COR-L47 (cell line): ENCODE results near the gene USP54.

Experiments
- DNase-seq: peaks from one replicate; lab custom pipeline; 2025; lab: John Stamatoyannopoulos, UW

USP54 gene

DNA sequence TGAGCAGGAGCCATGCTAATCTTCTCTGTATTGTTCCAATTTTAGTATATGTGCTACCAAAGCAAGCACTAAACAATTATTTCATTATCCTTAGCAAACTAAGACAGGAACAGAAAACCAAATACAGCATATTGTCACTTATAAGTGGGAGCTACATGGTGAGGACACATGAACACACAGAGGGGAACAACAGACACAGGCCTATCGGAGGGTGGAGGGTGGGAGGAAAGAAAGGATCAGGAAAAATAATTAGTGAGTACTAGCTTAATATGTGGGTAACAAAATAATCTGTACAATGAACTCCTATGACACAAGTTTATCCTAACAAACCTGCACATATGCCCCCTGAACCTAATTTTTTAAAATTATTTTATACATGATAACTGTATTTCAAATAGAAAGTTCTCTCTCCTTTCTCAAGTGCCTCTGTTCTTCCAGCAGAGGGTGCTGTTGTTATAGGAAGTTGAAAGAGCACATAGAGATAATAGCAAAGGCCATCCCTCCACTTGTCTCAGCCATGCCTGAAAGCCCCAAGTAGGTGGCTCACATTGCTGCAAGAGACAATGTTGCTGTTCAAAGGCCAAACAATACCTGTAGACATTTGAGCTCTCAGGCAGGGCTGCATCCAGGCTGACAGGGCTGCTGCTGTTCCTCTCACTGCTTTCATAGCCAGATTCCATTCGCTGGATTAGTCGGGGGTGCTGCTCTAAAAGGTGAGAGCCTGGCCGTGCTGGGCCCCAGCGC lies 61.9 kb downstream of the USP54 start:
- DNase-seq = peak; percentile 45

DNA sequence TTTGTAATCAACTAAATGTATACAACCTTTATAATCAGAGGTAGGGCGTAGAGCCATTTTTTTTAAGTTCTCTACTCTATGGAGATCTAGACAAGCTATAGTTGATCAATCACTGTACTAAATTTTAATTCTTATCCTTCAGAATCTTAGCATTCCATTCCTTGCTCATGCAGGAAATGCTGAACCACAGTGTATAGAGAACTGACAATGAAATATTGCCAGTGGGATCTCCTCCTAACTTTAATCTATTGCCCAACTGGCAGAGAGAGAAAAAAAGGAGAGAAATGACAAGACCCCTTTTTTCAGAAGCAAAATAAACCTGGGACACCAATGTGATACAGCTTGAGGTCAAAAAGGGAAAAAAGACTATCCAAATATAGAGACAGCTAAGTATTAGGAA lies 68.9 kb downstream of the USP54 start:
- no peak for DNase-seq

DNA sequence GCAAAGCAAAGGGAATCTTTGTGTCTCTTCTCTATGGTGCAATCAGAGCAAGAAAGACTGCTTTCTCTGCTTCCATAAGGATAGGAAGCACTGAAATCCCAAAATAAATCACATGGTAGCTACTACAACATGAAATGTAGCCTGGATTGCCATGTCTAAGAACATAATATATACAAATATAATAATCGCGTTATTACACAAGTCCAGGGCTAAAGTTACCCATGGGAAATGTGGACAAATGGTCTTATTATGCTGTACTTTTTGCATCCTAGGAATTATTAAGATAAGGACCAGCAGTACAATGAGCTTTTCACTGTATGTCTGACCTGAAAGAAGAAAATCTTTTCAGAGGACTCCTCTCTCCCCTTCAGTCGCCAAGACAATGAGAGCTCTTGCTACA lies 71.8 kb downstream of the USP54 start:
- DNase-seq = no peak

DNA sequence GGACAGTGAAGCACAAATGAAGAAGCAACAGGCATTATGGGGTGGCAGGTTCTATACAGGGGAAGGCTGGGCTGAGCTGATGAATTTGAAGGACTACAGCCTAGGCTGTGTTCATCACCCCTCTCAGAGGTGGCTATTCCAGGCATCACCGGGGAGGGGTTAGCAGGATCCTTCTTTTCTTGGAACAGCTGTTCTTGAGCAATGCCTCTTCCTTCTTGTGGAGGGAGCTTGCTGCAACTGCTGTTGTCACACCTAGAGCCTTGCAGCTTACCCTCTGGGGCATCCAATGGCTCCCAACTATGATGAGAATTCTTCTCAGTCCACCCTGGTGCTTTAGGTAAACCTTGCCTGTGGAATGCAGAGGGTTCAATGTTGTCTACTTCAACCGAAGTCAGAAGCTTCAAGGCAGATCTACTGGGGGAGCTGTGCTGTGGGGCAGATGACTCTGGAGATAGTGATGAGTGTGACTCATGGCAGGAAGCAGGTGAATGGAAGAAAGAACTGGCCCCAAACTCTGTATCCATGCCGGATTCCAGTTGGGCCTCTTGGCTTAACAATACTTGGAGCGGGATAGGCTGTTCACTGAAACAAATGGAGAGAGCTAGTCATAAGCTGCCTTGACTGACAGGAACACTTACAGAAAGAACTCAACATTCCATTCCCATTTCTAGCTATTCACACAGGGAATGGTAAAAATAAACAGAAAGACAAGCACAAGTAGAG lies 73.8 kb downstream of the USP54 start:
- no peak for DNase-seq

DNA sequence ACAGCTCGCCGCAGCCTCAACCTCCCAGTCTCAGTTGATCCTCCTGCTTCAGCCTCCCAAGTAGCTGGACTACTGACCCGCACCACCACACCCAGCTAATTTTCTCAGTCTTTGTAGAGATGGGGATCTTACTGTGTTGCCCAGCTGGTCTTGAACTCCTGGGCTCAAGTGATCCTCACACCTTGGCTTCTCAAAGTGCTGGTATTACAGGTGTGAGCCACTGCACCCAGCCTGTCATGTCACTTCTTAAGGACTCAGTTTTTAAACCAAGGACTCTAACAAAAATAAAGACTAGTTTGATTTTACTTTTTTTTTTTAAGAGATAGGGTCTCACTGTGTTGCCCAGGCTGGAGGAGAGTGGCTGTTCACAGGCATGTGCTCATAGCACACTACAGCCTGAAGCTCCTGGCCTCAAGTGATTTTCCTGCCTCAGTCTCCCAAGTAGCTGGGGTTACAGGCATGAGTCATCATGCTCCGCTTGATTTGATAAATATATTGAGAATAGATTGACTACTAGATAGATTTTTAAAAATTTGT lies 78.9 kb downstream of the USP54 start:
- DNase-seq = no peak

DNA sequence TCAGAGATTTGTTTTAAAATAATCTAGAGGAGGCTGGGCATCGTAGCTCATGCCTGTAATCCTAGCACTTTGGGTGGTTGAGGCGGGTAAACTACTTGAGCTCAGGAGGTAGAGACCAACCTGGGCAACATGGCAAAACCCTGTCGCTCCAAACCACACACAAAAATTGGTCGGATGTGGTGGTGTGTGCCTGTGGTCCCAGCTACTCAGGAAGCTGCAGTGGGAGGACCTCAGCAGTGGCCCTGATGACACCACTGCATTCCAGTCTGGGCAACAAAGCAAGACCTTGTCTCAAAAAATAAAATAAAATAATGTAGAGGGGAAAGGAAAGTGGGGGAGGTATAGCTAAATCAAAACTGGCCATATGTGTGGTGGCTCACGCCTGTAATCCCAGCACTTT lies 81.4 kb downstream of the USP54 start:
- DNase-seq = no peak

DNA sequence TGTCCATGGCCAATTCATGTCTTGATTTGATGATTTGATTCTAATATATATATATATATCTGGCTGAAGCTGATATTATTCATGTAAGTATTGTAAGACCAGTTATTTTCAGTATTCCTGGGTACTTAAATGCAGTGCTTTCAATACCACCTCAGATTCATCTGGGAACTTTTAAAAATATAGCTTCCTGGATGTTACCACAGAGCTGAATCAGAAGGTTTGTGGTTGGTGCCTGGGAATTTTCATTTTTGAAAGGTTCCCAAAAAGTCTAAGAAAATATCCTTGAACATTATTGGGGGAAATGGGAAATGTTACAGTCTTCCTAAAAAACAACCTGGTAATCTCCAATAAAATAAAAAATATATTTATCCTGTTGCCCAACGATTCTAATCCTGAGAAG lies 84.7 kb downstream of the USP54 start:
- DNase-seq = no peak

DNA sequence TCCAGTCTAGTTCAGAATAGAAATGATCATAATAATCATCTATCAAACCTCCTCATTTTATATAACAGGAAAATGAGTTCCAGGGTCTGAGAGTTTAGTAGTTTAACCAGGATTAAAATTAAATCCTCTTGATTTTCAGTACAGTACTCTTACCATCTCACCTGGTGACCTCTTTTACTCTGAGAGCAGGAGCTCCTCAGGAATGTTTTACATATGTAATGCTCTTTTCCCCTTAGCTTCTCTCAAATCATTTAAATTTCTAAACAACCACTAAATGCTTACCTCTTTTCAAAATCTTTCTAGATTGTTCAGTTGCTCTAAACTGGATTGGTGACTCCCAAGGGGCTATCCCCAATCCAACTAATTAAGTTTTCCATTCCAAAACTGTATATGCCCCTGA lies 85.1 kb downstream of the USP54 start:
- DNase-seq = no peak

DNA sequence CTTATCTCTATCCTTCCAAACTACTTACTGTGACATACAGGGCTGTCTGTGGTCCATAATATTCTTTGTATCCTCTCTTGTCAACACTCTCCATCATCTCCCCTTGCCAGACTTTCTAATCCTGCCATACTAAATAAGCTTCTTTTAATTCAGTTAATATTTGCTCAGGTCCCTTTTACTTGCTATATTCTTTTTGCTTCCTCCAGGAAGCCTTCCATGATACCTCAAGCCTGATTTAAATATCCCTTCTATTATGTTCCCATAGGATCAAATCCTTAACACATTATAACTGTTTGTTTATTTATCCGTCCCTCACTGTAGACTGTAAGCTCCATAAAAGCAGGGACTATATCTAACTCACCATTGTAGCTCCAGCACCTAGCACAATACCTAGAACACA lies 88.1 kb downstream of the USP54 start:
- DNase-seq = no peak

DNA sequence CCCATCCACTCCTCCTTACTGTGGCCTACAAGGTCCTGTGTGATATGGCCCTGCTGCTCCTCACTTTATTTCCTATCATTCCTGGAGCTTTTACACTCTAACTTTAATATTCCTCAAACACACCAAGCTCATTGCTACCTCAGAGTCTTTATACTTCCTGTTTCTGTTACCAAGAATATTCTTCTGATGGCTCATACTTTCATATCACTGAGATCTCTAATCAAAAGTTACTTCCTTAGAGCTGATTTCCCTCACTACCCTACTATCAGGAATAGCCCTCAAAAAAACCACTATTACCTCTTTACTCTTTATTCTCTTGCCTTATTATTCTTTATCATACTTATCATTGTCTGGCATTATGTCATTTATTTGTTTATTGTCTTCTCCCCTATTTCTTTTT lies 89.5 kb downstream of the USP54 start:
- no peak for DNase-seq

DNA sequence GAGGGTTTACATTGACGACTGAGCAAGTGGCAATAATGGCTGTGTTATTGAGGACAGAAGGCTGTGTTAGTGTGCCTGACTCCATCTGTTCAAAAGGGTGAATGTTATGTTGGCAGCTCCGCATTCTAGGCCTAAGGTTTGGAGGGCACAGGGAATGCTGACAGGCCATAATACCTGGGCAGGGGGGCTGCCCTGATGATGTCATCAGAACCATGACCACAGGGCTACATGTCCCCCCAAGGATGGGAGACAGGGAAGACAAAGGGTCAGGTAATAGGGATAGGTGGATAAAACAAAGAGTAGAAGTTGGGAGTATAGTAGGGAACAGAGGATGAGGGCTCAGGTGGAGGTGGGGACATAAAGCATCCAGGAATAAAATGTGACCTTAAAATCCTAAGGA lies 93.5 kb downstream of the USP54 start:
- no peak for DNase-seq

DNA sequence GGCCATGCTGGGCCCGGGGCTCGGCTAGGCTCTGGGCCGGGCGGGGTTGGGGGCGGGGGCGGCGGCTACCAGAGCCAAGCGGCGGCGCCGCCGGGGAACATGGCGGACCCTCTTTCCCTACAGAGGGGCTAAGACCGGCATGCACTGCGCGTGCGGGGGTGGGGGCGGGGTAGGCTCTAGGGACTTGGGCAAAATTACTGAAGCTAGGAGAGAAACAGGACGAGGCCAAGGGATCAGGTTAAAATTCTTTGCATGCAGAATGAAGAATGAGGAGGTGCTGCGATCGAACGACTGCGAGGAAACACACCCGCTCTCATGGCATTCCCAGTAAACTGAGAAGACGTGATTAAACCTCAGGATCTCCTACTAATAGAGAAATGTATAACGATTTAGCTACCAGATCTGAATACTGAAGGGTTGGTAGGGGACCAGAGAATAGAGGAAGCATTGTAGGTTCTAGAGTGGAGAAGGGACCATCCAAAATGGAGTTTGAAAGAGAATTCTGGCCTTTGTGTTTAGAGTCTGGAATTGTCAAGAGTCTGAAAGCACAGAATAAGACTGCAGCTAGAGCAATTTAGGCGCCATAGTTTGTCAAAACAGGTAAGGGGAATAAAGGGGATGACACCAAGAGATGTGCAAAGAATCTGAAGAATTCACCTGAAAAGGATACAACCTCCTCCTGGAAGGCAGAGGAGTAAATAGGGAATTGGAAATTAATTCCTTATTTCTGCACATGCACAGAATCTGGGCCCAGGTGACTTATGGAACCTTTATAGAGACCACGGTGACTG lies 95.1 kb downstream of the USP54 start, which contains the start of gene PPP3CB:
PPP3CB (minus strand) TSS at position 141 of the 791 bp plus-strand sequence; CDS start at position 6, 135 bp downstream.
- DNase-seq = peak; percentile 83

DNA sequence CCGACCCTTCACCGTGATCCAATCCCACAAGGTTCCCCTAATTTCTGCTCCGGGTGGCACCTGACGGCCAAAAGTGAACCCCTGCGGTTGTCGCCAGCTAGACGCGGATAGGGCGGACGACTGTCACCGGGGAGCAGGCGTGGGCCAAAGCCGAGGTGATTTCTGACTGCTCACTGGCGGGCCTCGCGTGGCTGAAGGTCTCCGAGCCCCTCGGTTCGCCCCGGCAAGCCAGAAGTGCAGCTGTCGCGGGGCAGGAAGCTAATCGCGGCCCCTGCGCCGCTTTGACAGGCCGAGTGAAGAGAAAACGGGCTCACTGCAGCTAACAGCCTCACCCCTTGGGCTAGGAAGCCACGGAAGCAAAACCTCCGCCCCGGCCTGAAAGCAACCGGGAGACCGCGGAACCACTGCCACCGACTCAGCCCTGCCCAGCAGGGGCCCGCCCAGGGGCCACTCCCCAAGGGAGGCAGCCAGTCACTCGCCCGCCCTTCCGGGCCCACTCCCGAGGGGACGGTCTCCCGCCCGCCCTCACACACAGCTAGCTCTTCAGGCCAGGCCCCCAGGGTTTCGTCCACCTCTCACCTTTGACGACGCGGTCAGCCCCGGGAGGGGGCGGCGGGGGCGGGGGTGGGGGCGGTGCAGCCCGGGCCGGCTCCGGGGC lies 95.8 kb downstream of the USP54 start:
- peak; percentile 53 for DNase-seq

DNA sequence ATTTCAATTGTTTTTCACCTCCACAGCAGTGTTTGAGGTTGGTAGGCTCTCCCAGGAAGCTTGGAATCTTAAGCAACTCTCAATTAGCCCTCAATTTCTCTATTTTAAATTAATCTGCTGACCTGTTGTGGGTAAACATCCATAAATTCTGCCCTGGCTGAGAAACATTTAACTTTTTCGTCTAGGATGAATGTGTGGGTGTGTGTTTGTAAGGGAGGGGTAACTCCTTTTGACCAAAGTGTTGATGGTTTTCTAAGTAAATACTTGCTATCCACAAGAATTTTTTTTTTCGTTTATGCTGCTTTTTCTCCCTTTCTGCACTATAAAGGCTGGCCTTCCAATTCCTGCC lies 96.3 kb downstream of the USP54 start:
- no peak for DNase-seq

DNA sequence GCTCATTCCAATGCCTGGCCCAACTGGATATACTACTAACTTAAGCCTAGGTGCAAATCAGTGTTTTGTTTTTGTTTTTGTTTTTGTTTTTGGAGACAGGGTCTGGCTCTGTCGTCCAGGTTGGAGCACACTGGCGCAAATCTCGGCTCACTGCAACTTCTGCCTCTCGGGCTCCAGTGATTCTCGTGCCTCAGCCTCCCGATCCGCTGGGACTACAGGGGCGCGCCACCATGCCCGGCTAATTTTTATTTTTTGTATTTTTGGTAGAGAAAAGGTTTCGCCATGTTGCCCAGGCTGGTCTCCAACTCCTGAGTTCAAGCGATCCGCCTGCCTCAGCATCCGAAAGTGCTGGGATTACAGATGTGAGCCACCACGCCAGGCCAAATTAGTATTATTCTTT lies 96.9 kb downstream of the USP54 start:
- no peak for DNase-seq

DNA sequence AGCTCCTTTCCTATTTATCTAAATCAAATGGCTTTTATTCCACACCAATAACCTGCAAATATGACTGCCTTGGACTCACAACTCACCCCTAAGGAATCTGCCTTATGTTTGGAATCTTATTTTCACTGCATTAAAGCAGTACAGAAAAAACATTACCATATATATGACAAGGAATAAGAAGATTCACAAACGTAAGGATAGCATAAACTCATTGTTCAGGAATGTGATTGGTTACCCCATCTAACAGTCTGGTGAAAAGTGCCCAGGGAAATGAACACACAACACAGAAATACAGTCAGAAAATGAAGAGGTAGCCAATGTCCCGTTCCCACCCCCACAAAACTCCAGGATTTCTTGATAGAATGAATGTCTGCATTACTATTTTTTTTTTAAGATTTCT lies 97.4 kb downstream of the USP54 start:
- no peak for DNase-seq

DNA sequence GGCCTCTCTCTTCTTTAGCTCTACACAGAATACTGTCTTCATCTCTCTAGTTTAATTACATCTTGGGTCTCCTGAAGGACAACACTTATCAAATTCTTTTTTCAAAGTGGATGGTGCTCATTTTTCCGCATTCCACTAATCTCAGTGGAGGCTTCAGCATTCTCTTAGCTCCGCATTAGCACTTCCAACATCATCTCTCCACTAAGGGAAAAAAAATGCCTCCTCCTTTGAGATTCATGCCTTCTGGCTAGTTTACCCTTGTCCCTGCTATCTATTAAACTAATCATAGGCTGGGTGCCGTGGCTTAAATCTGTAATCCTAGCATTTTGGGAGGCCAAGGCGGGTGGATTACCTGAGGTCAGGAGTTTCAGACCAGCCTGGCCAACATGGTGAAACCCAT lies 104.5 kb downstream of the USP54 start:
- DNase-seq = no peak

DNA sequence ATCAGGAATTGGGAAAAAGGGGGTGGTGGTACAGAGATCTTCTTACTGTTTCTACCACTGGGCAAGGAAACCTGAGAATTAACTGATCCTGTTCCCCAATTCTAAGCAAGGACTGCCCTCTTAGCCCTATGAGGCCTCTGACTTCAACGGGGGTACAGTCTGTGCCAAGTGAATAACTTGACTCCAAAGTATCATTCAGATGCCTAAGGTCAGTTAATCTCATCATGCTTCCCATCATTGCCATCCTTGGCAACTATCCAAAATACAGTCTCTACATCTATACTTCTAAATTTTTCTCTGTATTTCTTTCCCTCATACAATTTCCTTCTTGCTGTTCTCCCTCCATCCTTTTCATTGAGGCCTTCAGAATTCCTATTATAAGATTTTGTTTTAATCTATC lies 105.8 kb downstream of the USP54 start:
- DNase-seq = no peak

DNA sequence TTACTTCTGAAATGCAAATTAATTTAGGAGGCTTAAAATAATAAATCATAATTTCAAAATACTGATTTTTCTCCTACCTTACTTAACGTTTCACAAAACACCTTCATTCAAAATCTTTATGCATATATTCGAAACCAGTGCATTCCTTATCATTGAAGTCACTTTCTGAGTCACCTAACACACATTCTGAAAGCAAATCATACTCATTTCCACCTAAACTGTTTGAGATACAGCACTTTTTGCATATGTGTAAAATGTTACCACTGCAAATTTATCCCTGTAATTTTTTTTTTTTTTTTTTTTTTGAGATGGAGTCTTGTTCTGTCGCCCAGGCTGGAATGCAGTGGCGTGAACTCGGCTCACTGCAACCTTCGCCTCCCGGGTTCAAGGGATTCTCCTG lies 111.0 kb downstream of the USP54 start:
- no peak for DNase-seq

DNA sequence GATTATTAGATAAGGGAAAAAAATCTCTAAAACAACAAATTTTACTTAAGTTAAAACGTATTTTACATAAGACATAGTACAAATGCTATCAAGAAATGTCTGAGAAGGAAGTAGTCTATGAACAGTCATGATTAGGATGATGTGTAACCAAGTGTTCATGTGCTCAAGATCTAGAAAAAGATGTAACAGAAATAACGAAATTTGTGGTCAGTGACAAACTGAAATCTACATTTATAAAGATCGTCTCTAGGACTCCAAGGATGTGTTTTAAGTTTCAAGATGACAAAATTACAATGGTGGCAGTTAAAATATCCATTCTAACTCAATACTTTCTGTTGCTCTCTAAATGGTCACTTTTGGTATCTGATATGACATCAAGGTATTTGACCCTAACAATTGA lies 112.5 kb downstream of the USP54 start:
- no peak for DNase-seq

DNA sequence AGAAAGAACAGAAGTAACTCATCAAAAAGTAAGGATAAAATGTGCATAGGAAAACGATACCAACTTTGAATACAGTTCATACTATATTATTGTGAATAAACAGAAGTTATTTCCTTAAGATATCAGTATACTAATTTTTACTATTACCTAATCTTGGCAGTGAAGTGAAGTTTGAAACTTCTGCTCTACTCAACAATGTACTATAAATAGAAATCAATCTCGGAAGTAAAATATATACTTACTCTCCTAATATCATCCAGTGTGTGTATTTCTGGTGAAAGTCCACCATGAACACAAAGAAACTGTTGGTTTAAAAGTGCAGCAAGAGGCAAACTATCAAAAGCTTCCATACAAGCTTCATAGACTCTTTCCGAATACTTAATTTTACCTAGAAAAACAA lies 119.9 kb downstream of the USP54 start:
- no peak for DNase-seq

DNA sequence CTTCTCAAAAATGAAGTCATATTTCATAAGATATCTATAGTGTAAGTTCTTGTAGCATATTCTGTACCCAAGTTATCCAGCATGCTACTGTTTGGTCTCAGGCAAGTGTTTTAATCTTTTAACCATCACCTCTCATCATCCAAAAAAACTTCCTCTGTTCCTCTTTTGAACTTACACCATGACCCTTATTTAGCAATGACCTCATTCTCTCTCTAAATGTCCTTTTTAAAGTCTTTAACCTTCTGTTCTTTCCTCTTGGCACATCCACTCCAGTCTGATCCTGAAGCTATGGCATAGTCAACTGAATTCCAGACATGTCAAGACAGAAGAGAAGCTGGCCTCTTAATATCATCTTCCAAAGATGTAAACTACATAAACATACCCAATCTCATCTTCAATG lies 121.6 kb downstream of the USP54 start:
- no peak for DNase-seq
